ENCODE data around the gene EPHB1. TPM values are rescaled to one million over a fixed set of nuclear protein-coding genes. Genes with fewer than 3 reads are reported as not detected.

The EPHB1 gene
- total RNA-seq, 1 experiment from 2014 or later, result 0.86 TPM

DNA sequence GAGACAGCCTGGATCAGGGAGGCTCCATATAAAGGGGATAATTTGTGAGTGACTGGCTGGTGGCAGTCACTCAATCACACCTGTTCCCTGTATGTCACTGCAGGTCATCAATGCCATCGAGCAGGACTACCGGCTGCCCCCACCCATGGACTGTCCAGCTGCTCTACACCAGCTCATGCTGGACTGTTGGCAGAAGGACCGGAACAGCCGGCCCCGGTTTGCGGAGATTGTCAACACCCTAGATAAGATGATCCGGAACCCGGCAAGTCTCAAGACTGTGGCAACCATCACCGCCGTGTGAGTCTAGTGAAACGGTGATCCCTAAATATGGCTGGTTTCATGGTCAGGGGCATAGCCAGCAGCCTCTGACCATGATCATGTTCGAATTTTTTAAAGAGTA is 453.2 kb downstream of the EPHB1 start (continued):
- TF ChIP-seq, protein P1, sequence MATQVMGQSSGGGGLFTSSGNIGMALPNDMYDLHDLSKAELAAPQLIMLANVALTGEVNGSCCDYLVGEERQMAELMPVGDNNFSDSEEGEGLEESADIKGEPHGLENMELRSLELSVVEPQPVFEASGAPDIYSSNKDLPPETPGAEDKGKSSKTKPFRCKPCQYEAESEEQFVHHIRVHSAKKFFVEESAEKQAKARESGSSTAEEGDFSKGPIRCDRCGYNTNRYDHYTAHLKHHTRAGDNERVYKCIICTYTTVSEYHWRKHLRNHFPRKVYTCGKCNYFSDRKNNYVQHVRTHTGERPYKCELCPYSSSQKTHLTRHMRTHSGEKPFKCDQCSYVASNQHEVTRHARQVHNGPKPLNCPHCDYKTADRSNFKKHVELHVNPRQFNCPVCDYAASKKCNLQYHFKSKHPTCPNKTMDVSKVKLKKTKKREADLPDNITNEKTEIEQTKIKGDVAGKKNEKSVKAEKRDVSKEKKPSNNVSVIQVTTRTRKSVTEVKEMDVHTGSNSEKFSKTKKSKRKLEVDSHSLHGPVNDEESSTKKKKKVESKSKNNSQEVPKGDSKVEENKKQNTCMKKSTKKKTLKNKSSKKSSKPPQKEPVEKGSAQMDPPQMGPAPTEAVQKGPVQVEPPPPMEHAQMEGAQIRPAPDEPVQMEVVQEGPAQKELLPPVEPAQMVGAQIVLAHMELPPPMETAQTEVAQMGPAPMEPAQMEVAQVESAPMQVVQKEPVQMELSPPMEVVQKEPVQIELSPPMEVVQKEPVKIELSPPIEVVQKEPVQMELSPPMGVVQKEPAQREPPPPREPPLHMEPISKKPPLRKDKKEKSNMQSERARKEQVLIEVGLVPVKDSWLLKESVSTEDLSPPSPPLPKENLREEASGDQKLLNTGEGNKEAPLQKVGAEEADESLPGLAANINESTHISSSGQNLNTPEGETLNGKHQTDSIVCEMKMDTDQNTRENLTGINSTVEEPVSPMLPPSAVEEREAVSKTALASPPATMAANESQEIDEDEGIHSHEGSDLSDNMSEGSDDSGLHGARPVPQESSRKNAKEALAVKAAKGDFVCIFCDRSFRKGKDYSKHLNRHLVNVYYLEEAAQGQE (IDR thresholded peaks at IDR 0.05; ENCODE audit: low read depth), result no peak

DNA sequence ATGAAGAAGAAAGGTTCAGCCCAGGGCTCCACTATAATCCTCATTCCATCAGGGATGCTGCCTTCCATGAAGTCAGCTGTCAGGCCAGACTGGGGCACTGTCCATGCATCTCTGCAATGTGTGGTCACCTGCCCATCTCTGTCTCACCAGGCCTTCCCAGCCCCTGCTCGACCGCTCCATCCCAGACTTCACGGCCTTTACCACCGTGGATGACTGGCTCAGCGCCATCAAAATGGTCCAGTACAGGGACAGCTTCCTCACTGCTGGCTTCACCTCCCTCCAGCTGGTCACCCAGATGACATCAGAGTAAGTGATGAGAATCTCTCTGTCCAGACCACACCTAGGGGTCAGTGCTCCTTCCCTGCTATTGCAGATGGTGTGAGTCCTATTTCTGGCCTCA is 454.1 kb downstream of the EPHB1 start:
- H3K4me3 ChIP-seq (replicated peaks in 1 of 2; ENCODE audit: low read depth in 1 of 2, low read length in 2 of 2), result no peak overlapping the region
- ATAC-seq (no peak), DNase-seq (ENCODE audit: low read depth, low spot score) (no peak)
- H2AFZ ChIP-seq (ENCODE audit: low read depth, low read length, poor library complexity, severe bottlenecking), result no peak overlapping the region
- H3K9me3 ChIP-seq (ENCODE audit: control insufficient read depth in 1 of 2, insufficient read depth in 1 of 2, low read depth in 1 of 2, low read length in 2 of 2), result no peaks in the 10 kb centered on the region
- H3K4me1 ChIP-seq (ENCODE audit: control insufficient read depth in 1 of 2, insufficient read depth in 2 of 2, low read length in 2 of 2), result no peaks in the 10 kb centered on the region
- no peaks in the 10 kb centered on the region for H3K9me2 ChIP-seq (ENCODE audit: insufficient read depth)
- no peak overlapping the region for H3K4me2 ChIP-seq (ENCODE audit: low read length)
- POLR2A ChIA-PET, result no interaction called here
- H3K27ac ChIP-seq (ENCODE audit: low read depth, low read length), result no peak overlapping the region
- H3K79me2 ChIP-seq (ENCODE audit: insufficient read depth, low read length), result no peaks in the 10 kb centered on the region
- H3K9ac ChIP-seq (ENCODE audit: low read length), result no peak overlapping the region
- CTCF ChIA-PET, result no interaction called here
- intact Hi-C loops (cut with micrococcal nuclease), result no loop called here
- TF ChIP-seq CEBPB (IDR thresholded peaks at IDR 0.05; ENCODE audit: low read depth) (no peak), SP1 (IDR thresholded peaks at IDR 0.05; ENCODE audit: low read depth) (no peak), POLR2AphosphoS5 (IDR thresholded peaks at IDR 0.05; ENCODE audit: low read depth, low read length) (no peak), EZH2 (IDR thresholded peaks at IDR 0.05) (no peak)
- TF ChIP-seq, protein P2, sequence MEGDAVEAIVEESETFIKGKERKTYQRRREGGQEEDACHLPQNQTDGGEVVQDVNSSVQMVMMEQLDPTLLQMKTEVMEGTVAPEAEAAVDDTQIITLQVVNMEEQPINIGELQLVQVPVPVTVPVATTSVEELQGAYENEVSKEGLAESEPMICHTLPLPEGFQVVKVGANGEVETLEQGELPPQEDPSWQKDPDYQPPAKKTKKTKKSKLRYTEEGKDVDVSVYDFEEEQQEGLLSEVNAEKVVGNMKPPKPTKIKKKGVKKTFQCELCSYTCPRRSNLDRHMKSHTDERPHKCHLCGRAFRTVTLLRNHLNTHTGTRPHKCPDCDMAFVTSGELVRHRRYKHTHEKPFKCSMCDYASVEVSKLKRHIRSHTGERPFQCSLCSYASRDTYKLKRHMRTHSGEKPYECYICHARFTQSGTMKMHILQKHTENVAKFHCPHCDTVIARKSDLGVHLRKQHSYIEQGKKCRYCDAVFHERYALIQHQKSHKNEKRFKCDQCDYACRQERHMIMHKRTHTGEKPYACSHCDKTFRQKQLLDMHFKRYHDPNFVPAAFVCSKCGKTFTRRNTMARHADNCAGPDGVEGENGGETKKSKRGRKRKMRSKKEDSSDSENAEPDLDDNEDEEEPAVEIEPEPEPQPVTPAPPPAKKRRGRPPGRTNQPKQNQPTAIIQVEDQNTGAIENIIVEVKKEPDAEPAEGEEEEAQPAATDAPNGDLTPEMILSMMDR (IDR thresholded peaks at IDR 0.05 in 2 of 3, conservative IDR thresholded peaks at IDR 0.05 in 1 of 3; ENCODE audit: borderline replicate concordance in 1 of 3, insufficient read depth in 1 of 3, low read depth in 2 of 3, low read length in 2 of 3), result no peak
- H3K36me3 ChIP-seq (ENCODE audit: control insufficient read depth in 1 of 2, insufficient read depth in 2 of 2, low read length in 2 of 2), result no peaks in the 10 kb centered on the region
- no peaks in the 10 kb centered on the region for H3K27me3 ChIP-seq (ENCODE audit: insufficient read depth, low read length)
- RAD21 ChIA-PET (ENCODE audit: low non-redundant PET in 1 of 2, low total read pairs in 2 of 2, uncharacterized antibody in 2 of 2, unreplicated experiment in 2 of 2), result no interaction called here
- H4K20me1 ChIP-seq (ENCODE audit: insufficient read depth), result no peaks in the 10 kb centered on the region
- BruUV-seq (replicated peaks), result no TSS peak

Data from HCT116 (cell line).